ENCODE results near the gene CCDC187. TPM values are rescaled to one million over a fixed set of nuclear protein-coding genes. Genes with fewer than 3 reads are reported as not detected.

The CCDC187 gene
- polyA plus RNA-seq, 10 donors, result 0.03 to 0.17 (median 0.06) TPM; not detected in 1

DNA sequence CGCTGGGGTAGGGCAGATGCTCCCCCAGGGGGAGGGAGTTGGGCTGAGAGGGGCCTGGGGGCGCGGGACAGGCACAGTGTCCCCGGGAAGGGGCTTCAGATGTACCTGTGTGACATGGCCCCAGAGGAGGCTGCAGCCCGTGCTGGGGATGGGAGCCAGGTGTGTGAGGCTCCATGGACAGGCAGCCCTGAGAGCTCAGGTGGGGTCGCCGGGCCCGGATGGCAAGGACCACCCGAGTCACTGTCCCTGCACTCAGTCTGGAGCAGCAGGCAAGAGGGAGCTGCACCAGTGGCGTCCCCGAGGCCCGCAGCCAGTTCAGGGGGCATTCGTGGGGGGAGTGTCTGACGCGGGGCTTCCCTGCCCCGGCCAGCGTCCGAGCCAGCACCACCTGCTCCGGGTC is 18.9 kb downstream of the CCDC187 start:
- DNase-seq, result no peak

DNA sequence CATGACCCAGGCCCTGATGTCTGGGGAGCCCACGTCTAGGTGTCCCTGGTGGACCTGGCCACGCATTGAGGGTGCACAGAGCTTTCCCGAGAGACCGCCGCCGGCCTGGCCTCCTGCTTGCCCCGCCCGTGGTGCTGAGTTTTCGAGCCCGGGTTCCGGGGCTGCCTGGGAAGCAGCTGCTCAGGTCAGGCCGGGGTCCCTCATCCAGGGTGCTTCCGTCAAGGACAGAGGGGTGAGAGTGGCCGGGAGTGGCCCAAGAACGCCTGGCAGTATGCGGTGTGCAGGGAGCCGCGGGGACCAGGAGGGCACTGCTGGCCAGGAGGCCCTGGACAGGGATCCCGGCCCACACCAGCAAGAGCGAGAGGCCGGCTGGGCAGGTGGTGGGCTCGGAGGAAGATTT is 19.6 kb downstream of the CCDC187 start:
- no peak for DNase-seq

DNA sequence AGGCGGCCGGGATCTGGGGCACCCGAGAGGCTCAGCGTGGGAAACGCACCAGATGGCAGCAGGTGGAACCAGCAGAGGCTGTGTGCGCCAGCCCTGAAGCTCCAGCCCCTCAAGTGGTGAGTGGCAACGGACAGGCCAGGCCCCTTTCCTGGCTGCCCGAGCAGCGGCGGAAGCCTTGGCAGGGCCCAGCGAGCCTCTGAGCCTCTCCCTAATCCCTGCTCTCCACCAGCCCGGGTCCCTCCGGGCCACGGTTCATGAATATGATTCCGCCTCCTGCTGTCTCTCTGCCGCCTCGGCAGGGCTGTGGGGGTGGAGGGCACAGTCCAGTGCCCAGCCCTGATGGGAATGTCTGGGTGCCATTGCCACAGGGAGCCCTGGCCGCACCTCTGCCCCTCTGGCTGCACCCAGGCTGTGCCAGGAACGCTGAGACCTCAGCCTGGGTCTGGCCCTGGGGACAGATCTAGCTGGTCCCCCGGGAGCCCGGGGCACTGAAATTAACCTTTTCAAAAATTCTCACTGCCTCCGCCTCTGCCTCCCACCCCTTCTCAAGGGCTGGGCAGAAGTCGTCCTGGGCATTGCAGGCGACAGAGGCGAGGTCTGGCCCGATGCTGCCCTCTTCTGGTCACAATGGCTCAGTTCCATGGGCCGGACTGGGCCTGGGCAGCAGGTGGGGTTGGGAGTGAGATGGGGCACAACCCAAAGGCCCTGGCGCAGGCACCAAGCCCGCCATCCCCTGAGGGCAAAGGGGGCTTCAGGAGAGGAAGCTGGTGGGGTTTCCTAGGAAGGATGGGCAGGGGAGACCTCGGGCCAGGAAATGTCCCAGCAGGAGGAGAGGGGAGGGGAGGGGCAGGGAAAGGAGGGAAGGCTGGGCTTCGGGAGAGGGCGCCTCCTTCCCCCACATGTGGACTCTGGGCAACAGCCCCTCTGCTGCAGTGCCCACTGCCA is 20.3 kb downstream of the CCDC187 start:
- peak; percentile 58 to 88 (median 81) for DNase-seq

DNA sequence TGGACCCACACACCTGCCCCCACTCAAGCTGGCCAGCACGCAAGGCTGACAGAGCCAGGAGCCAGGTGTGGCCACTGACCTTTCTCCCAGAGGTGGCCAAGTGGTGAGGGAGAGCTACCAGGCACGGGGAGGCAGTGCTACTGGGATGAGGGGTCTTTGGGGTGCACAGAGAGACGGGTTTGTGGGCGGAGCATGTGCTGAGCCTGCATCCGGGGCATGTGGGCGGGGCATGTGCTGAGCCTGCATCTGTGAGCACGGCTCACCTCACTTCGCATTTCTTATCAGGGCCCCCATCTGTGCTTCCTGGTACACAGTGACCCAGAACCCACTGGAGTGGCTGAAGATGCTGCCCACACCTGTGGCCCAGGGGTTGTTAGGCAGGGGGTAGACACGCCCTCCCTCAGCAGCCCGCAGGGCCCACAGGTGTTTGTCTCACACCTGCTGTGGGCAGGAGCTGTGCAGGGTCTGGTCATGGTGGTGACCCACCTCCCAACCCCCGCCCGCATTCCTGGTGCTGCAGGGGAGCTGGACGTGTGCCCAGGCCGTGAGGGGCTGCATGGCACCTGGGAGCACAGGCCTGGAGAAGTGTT is 21.5 kb downstream of the CCDC187 start:
- no peak for DNase-seq

DNA sequence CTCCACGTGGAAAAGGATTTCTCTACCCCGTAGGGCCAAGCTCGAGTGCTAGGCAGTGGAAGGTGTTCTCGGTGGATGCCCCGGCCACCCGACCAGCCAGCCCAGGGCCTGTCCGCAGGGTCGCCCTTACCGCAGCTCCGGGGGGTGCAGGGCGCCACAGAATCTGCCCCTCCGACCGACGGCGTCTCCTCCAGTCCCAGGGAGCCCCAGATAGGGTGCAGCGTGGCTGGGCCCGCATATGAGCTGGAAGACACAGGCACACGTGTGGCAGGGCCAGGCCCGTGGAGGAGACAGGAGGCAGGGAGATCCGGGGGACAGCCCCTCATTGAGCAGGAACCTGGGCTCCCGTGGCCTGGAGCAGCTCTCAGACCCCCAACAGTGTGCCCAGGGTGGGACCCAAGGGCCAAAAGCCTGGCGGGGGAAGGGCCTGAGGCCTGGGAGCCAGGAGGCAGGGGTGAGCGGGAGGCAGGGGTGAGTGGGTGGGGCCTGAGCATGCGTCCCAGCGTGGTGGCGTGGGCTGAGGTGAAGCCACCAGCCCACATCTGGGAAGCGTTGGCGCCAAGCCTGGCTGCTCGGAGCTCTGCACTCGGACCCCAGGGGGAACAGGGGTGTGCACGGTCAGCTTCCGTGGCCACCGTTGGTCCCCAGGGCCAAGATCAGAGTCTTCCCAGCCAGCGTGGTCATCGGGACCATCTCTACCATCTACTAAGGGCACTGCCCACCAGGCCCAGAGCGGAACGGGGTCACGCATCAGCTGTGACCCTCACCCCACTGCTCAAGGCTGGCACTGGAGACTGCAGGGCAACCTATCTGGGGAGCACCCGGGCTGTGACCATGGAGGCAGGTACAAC is 22.2 kb downstream of the CCDC187 start:
- DNase-seq, result no peak

DNA sequence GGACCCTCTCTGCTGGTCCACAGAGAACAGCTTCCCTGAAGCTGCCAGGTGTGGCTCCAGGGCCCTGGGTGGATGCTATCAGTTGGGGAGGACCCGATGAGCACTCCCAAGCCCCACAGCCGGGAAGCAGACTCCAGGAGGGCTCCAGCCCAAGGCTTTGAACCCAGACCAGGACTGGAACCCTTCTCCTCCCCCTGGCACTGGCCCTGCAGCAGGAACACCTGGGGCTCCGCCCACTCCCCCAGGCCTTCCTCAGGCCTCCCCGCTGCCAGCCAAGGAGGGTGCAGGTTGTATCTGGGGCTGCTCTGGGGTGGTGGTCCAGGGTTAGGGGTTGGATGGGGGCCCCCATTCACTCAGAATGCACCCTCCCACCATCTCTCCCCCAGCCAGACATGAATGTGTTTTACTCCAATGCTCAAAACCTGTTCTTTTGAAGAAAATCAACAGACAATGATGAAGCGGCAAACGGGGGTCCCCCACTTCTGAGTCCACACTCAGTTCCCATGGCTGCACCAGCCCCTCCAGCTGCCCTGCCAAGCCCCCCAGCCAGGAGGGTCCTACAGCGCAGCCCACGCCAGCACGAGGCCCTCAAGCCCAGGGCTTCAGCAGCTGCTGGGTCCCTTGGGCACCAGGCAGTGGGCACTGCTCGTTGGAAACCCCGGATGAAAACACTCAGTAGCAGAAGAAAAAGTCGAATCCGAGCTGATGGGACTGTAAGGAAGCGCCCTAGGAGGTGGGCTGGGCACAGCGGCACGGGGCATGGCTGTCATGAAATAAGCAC is 23.2 kb downstream of the CCDC187 start:
- no peak for DNase-seq

DNA sequence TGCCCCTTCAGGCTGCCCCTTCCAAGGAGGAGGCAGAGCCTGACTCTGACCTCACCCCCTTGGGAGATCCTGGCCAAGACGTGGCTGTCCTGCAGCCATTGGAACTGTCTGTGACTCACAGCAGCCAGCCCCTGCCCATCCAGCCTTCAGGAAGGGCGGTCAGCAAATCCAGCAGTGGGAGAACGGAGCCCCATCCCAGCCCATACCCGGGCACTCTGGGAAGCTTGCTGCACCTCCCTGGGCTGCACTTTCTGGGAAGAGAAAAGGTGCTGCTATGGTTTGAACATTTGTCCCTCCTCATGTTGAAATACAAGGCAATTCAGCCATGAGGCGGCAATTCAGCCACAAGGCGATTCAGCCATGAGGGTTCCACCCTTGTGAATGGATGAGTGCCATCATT is 24.4 kb downstream of the CCDC187 start:
- no peak for DNase-seq

DNA sequence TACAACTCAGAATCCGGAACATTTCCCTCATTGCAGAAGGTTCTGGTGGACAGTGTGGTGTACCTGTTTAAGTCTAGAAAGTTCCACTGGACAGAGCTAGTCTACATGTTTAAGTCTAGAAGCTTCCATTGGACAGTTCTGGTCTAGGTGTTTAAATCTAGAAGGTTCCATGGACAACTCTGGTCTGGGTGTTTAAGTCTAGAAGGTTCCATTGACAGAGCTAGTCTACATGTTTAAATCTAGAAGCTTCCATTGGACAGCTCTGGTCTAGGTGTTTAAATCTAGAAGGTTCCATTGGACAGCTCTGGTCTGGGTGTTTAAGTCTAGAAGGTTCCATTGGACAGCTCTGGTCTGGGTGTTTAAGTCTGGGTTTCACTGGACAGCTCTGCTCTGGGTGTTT is 25.0 kb downstream of the CCDC187 start:
- no peak for DNase-seq

DNA sequence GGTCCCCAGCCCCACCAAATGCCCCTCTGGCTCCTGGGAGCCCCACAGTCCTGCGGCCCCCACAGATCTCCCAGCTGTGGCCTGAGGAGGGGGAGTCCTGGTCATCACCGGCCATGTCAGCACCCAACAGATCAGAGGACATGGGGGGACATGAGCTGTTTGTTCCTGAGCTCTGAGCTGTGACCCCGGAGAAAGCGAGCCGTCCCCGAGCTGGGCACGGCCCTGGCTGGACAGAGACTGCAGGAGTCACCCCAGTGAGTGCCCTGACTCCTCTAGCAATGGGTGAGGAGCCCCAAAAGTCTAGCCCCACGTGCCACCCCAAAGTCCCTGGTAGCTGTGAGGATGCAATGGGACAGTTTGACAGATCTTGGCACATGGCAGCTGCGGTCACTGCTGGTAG is 25.7 kb downstream of the CCDC187 start:
- no peak for DNase-seq

DNA sequence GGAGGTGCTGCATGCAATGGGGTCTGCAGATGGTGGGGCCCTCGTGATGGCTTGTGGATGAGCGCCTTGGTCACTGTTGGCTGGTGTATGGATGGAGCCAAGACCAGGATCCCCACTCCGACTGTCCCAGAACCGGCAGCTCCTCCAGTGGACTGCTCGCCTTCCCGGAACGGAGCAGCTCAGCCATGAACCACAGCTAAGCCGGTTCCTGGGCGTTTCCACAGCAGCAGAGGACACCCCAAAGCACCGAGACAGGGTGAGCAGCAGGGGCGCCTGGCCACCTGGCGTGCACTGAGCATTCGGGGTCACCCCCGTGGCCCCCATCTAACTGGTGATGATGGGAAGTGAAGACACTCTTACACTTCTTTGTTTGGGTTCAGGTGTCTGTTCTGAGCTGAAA is 26.1 kb downstream of the CCDC187 start:
- DNase-seq, result no peak

DNA sequence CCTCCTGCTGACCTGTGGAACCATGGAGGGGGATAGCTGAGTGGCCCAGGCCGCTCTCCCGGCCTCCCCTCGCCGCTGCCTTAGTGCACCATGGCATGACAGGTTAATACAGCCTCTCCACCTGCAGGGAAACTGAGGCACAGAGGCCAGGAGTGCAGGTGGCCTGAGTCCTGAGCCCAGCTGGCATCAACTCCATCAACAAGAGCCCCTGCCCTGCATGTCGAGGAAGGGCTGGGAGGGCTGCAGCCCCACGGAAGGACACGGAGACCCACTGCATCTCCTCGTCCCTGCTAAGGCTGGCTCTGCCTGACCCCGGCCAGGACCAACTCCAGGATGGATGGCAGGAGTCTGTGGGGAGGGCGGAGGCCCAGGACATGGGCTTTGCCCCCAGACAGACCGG is 27.2 kb downstream of the CCDC187 start:
- DNase-seq, result no peak

DNA sequence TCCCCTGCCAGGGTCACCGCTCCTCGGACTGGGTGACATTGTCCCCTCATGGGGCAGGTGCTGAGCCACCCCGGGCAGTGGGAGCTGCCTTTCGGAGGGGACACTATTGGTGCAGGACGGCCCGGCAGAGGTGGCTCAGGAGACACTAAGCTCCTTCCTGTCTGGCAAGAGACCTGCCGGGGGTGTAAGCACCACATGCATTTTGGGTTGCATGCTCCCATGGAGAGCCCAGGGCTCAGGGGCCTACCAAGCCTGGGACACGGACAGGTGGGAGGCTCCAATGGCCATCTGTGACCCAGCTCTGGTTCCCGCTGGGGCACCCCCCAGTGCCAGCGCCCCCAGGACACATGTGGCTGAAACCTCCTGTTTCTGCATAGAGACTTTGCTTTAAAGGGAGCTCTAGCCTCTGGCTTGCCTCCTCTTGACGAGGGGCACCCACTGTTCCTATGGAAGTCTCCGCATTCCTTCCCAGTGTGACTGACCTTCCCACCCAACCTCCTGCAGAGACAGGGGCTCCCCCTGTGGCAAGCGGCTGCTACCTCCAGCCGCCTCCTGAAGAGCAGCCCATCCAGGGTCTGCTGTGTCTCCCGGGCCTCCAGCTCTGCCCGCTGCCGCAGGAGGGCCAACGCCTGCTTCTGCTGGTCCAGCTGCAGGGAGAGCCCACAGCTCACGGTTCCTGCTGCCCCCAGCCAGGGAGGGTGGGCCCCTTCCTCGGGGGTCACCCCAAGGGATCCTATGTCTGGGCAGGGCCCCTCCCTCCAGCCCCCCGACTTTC is 28.1 kb downstream of the CCDC187 start:
- DNase-seq, result no peak

DNA sequence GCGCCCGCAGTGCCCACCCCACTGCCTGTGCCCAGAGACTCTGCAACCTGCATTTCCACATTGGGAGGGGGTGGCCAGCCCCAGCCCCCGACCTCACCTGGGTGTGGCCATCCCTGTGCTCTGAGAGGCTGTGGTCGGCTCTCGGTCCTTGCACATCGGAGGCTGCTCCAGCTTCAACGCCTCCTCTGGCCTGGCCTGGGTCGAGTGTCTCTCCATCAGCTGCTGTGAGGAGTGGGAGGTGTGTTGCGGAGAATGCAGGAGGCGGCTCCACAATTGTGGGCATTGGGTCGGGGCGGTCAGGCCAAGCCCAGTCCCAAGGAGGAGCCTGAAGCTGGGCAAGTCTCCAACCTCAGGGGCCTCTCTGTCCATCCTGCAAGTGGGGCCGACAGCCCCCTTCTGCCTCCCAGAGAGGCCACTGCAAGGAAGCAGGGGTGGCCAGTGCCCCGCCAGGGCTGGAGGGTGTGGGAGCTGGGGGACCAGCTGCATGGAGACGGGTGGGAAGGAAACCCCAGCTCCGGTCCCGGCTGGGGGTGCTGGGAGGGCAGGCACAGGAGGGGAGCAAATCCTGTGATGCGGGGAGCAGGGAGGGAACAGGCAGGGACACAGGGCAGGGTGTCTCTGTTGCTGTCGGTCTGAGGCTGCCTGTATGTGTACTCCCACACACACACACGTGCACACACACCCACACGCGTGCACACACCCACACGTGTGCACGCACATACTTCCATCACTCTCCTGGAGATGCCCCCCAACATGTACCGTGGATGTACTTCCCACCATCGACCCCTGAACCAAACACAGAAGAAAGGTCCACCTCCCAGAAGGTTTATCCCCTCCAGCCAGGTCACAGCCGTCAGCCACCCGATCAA is 28.9 kb downstream of the CCDC187 start:
- DNase-seq, result no peak

DNA sequence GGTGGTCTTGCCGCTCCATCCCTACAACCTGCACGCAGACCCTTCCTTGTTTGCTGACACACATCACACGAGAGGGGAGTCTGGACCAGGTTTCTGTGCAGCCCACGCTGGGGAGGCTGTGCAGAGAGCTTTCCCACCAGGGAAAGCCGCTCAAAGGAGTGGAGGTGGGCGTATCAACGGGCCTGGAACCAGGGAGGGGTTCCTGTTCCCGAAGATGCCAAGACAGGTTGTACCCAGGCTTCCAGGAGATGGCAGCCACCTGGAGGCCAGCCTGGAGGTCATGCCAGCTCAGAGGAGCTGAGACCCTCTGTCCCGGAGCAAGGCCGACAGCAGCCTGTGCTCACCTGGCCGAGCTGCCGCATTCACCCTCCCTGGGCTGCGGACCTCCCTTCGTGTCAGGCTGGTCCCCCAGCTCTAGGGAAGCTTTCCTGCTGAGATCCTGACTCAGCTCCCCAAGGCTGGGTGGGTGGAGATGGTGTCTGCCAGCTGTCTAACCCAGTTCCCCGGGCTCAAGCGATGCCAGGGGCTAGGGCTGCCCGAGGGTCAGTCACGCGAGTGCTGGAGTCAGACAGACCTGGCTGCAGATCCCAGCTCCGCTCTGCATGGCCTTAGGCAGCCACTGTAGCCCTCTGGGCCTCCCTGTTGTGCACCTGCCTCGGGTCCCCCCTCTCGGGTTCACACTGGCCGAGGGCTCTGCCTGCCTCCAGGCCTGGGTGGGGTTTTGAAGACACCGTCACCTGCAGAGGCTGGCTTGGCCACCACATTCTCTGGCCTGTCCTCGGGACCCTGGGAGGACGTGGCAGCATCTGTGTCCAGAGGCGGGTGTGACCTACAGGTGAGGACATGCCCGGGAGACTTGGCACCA is 29.7 kb downstream of the CCDC187 start:
- DNase-seq, result no peak

DNA sequence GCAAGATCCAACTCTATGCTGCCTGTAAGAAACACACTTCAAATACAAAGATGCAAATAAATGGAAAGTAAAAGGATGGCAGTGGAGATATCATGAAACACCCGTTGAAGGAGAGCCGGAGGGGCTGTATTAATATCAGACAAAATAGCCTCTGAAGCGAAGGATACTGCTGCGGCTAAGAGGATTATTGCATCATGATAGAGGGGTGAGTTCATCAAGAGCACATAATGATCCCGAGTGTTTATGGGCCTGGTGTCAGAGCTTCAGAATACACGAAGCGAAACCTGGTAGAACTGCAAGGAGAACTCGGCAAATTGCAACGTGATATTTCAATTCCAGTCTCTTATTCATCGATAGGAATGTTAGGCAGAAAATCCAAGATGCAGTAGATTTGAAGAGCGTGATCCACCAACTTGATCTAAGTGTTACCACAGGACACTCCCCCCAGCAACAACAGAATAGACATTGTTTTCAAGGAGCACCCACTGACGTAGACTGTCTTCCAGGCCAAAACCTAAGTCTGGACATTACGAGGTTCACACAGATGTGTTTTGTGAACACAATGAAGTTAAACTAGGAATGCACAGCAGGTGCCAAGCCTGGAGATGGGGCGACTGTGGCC is 30.5 kb downstream of the CCDC187 start:
- no peak for DNase-seq

DNA sequence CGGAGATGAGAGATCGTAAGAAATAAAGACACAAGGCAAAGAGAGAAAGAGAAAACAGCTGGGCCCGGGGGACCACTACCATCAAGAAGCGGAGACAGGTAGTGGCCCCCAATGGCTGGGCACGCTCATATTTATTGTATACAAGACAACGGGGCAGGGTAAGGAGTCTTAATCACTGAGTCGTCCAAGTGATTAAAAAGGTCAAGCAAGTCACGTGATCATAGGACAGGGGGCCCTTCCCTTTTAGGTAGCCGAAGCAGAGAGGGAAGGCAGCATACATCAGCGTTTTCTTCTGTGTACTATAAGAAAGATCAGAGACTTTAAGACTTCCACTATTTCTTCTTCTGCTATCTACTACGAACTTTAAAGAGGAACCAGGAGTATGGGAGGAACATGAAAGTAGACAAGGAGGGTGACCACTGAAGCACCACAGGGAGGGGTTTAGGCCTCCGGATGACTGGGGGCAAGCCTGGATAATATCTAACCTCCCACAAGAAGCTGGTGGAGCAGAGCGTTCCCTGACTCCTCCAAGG is 33.7 kb downstream of the CCDC187 start:
- DNase-seq, result no peak

DNA sequence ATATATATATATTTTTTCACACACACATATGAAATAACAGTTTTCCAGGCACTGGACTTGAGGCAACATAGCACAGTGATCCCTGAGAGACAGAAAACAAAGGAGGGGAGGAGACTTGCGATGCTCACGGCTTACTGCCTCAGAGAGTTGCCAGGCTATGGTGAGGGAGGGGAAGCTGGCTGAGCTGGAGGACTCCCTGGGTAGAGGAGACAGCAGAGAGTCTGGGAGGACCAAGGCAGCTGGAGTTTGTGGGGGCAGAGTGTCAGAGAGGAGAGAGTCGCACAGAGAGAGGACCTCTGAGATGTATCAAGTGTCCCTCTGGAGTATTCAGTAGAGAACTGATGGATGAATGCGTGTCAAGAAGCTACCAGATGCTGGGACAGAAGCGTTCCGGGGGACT is 35.2 kb downstream of the CCDC187 start:
- DNase-seq, result no peak

DNA sequence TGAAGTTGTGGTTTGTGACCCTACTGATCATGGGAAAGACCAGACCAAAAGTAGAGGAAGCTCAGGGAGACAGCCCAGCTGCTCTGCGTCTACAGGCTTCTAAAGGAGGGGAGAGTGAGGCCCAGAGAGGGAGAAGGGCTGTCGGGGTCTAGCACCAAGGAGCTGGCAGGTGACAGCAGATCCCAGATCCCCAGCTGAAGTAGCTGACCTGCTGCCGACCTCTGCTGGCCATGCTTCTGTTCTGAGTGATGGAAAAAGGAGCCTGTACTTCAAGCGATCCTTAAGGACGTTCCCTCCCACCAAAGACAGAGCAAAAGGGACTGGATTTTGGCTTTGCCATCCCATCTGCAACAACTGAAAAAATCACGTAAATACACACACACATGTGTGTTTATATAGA is 35.6 kb downstream of the CCDC187 start:
- DNase-seq, result peak; percentile 27 to 88 (median 64)
